Loucy (cell line): ENCODE measurements around the gene KNCN.

Source experiments
- H2AFZ ChIP-seq: fragments of 200-600 bp; sonication (generic); 2 replicates; pipeline ENCODE4 v1.6.0; 2016; ENCODE audit warnings: antibody characterized with exemption, mild to moderate bottlenecking, low read length, moderate library complexity
- H3F3A ChIP-seq: fragments of 200-600 bp; 2 replicates; pipeline ENCODE4 v1.6.0; 2016; ENCODE audit warnings: antibody characterized with exemption, low read depth, mild to moderate bottlenecking
- H3K27me3 ChIP-seq: fragments of 200-600 bp; sonication (generic); 2 replicates; pipeline ENCODE4 v1.6.1; 2014; ENCODE audit warnings: low read length, mild to moderate bottlenecking; ENCODE audit not compliant: insufficient read depth, poor library complexity, severe bottlenecking
- H3K36me3 ChIP-seq: fragments of 200-600 bp; sonication (generic); 2 replicates; pipeline ENCODE4 v1.6.1; 2016; ENCODE audit warnings: low read length; ENCODE audit not compliant: insufficient read depth
- H3K4me1 ChIP-seq: fragments of 200-600 bp; sonication (generic); 2 replicates; pipeline ENCODE4 v1.5.1; 2014; ENCODE audit warnings: low read length, mild to moderate bottlenecking; ENCODE audit not compliant: insufficient read depth, poor library complexity, severe bottlenecking
- H3K4me2 ChIP-seq: fragments of 200-600 bp; sonication (generic); 2 replicates; pipeline ENCODE4 v1.6.0; 2014; ENCODE audit warnings: antibody characterized with exemption, low read length, low read depth, mild to moderate bottlenecking; ENCODE audit not compliant: poor library complexity, severe bottlenecking
- H3K4me3 ChIP-seq: fragments of 200-600 bp; sonication (generic); 2 replicates; pipeline ENCODE4 v1.5.1; 2014; ENCODE audit warnings: low read length, mild to moderate bottlenecking, mixed read lengths; ENCODE audit not compliant: poor library complexity, severe bottlenecking
- H3K79me2 ChIP-seq: fragments of 200-600 bp; sonication (generic); 2 replicates; pipeline ENCODE4 v1.6.1; 2014; ENCODE audit warnings: low read length; ENCODE audit not compliant: insufficient read depth
- H3K9ac ChIP-seq: fragments of 200-600 bp; sonication (generic); 2 replicates; pipeline ENCODE4 v1.6.0; 2014; ENCODE audit warnings: mild to moderate bottlenecking, low read depth, low read length, moderate library complexity; ENCODE audit not compliant: poor library complexity, severe bottlenecking
- H3K9me2 ChIP-seq: fragments of 200-600 bp; sonication (generic); replicated peaks from 2 replicates; pipeline ENCODE4 v1.6.1; 2016; ENCODE audit warnings: low read depth, low read length, mixed read lengths
- H3K9me3 ChIP-seq: fragments of 200-600 bp; sonication (generic); 2 replicates; pipeline ENCODE4 v1.6.1; 2014; ENCODE audit warnings: mild to moderate bottlenecking, antibody characterized with exemption, low read length, low read depth; ENCODE audit not compliant: insufficient read depth
- H4K20me1 ChIP-seq: fragments of 200-600 bp; sonication (generic); 2 replicates; pipeline ENCODE4 v1.6.0; 2014; ENCODE audit warnings: antibody characterized with exemption, low read length, mild to moderate bottlenecking; ENCODE audit not compliant: insufficient read depth, poor library complexity, severe bottlenecking
- EZH2phosphoT487 ChIP-seq: fragments of 200-600 bp; IDR thresholded peaks from 2 replicates; pipeline ENCODE4 v1.6.1; 2018; ENCODE audit warnings: antibody characterized with exemption, mild to moderate bottlenecking, moderate library complexity, borderline replicate concordance
- TF ChIP-seq, protein P1 (sequence below): fragments of 200-600 bp; sonication (generic); conservative IDR thresholded peaks from 2 replicates; pipeline ENCODE4 v1.5.1; 2014; ENCODE audit warnings: mild to moderate bottlenecking, antibody characterized with exemption, low read length

Gene KNCN

DNA sequence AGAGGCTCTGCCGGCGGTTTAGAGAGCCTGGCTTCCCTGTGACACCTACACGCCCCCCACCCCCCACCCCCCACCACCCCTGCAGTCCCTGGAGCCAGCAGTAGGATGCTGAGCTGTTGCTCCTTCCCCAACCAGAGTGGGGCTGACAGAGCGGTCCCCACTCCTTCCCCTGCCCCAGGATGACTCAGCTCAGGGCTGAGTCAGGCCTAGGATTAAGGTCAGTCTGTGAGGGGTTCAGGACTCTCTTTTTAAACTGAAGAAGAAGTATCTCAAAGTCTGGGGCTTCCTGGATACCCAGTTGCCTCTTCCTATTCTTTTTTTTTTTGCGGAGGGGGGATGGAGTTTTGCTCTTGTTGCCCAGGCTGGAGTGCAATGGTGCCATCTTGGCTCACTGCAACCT lies 42.7 kb downstream of the KNCN start:
- Histone ChIP-seq H3K4me2 (no peak overlapping the region), H3K36me3 (no peaks in the 10 kb centered on the region), H3K4me1 (no peaks in the 10 kb centered on the region), H3K27me3 (no peaks in the 10 kb centered on the region), H3K4me3 (no peak overlapping the region), H2AFZ (no peak overlapping the region), H3K79me2 (no peaks in the 10 kb centered on the region), H3F3A (no peaks in the 10 kb centered on the region), H3K9me3 (no peaks in the 10 kb centered on the region), H4K20me1 (no peaks in the 10 kb centered on the region), H3K9ac (no peak overlapping the region), H3K9me2 (no peaks in the 10 kb centered on the region)
- no peak for TF ChIP-seq EZH2phosphoT487
- TF ChIP-seq, protein P1, sequence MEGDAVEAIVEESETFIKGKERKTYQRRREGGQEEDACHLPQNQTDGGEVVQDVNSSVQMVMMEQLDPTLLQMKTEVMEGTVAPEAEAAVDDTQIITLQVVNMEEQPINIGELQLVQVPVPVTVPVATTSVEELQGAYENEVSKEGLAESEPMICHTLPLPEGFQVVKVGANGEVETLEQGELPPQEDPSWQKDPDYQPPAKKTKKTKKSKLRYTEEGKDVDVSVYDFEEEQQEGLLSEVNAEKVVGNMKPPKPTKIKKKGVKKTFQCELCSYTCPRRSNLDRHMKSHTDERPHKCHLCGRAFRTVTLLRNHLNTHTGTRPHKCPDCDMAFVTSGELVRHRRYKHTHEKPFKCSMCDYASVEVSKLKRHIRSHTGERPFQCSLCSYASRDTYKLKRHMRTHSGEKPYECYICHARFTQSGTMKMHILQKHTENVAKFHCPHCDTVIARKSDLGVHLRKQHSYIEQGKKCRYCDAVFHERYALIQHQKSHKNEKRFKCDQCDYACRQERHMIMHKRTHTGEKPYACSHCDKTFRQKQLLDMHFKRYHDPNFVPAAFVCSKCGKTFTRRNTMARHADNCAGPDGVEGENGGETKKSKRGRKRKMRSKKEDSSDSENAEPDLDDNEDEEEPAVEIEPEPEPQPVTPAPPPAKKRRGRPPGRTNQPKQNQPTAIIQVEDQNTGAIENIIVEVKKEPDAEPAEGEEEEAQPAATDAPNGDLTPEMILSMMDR: no peak

DNA sequence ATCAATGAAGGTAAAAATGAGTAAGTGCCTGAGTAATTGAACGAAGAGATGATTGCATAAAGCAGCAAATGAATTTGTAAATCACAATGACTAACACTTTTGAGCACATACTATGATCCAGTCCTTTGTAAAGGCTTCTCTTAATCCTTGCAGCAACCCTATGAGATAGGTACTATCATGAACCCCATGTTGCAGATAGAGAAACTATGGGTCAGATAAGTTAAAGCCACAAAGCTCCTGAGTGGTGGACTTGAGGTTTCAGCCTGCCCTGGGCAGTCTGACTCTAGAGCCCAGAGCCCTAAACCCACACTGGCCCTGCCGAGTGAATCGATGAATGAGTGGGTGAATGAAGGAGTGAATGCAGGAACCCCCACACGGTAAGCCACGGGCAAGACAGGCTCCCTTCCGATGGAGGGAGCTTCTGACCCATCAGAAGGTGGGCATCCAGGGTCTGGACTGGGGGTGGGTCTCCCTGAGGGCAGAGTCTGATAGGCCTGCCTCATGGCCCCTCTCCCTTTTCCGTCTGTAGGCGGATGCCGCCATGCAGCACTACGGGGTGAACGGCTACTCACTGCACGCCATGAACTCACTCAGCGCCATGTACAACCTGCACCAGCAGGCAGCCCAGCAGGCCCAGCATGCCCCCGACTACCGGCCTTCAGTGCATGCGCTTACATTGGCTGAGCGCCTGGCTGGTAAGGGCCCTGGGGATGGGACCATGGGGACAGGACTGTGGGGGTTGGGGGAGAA lies 44.8 kb downstream of the KNCN start:
- H3K9me3 ChIP-seq: no peaks in the 10 kb centered on the region
- no peak overlapping the region for H3K4me2 ChIP-seq
- H3K9me2 ChIP-seq: no peaks in the 10 kb centered on the region
- no peak overlapping the region for H2AFZ ChIP-seq
- no peaks in the 10 kb centered on the region for H3K27me3 ChIP-seq
- no peak for TF ChIP-seq EZH2phosphoT487
- TF ChIP-seq, protein P1: no peak
- no peak overlapping the region for H3K9ac ChIP-seq
- no peaks in the 10 kb centered on the region for H3K79me2 ChIP-seq
- H3K36me3 ChIP-seq: no peaks in the 10 kb centered on the region
- no peaks in the 10 kb centered on the region for H4K20me1 ChIP-seq
- H3K4me3 ChIP-seq: no peak overlapping the region
- H3K4me1 ChIP-seq: no peaks in the 10 kb centered on the region
- H3F3A ChIP-seq: no peaks in the 10 kb centered on the region

DNA sequence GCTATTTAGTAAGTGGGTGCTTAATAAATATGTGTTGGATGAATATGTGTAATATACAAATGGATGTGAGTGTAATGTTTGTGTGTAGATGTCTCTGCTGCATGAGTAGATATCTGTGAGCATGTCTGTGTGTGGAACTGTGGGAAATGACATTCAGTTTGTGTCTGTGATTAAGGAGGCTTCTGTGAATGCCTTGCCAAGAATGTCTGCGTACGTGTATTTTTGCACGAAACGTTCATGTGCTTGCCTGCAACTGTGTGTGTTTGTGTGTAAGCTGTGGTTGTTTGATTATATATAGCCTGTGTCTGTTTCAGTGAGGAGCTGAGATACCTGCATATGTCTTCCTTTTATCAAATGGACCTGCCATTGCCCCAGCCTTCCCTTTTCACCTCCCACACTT lies 48.0 kb downstream of the KNCN start:
- Histone ChIP-seq H3K4me1 (no peaks in the 10 kb centered on the region), H3K9ac (no peak overlapping the region), H3K4me2 (no peak overlapping the region), H3F3A (no peaks in the 10 kb centered on the region), H3K36me3 (no peaks in the 10 kb centered on the region), H3K9me3 (no peaks in the 10 kb centered on the region), H4K20me1 (no peaks in the 10 kb centered on the region), H3K27me3 (no peaks in the 10 kb centered on the region), H3K4me3 (no peak overlapping the region), H2AFZ (no peak overlapping the region), H3K79me2 (no peaks in the 10 kb centered on the region), H3K9me2 (no peaks in the 10 kb centered on the region)
- TF ChIP-seq, protein P1: no peak
- TF ChIP-seq EZH2phosphoT487: no peak
